ENCODE measurements around the gene LCE3E. TPM values are rescaled to one million over a fixed set of nuclear protein-coding genes. Genes with fewer than 3 reads are reported as not detected.

The LCE3E gene
- total RNA-seq, 2 donors from 2014 or later = not detected

DNA sequence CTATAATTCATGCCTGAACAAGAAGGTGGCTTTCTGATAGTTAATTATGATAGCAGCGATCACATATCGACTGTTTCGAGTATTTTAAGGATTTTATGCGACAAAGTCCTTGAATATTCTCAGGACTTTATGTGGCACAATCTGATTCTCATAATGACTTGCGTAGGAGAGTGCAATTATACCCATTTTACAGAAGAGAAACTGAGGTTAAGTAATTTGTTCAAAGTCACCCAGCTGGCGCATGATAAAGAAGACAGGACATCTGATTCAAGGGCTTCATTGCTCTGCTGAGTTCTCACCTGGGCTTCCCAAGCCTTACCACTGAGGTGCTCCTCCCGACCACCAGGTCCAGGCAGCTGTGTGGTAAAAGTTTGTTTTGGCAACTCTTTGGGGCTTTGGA lies 50.5 kb downstream of the LCE3E start:
- H3K27ac ChIP-seq (ENCODE audit: low read depth, low read length) = no peak overlapping the region
- H3K9ac ChIP-seq (ENCODE audit: extremely low read depth, low read length, poor library complexity, severe bottlenecking) = no peak overlapping the region
- H3K4me3 Mint-ChIP-seq = no peak overlapping the region
- DNase-seq = no peak
- no peaks in the 10 kb centered on the region for H3K4me1 ChIP-seq (ENCODE audit: control insufficient read depth, insufficient read depth, low read length)
- H3K4me3 ChIP-seq (ENCODE audit: low read length) = no peak overlapping the region
- H3K36me3 Mint-ChIP-seq (ENCODE audit: low read depth) = no peaks in the 10 kb centered on the region
- 74 to 80% methylated on average over 5 to 7 of the region's 7 CpGs for WGBS, 2 experiments (ENCODE audit: insufficient coverage in 1 of 2, insufficient read length in 1 of 2)
- H3K4me1 Mint-ChIP-seq = no peaks in the 10 kb centered on the region
- H3K9me3 Mint-ChIP-seq = peaks cover 60% of the 10 kb centered on the region
- H3K9me3 ChIP-seq (ENCODE audit: control insufficient read depth, low read length) = peaks cover 51% of the 10 kb centered on the region
- H3K36me3 ChIP-seq (ENCODE audit: control insufficient read depth, insufficient read depth, low read length) = no peaks in the 10 kb centered on the region
- no peak for TF ChIP-seq CTCF (conservative IDR thresholded peaks at IDR 0.05)
- H3K27ac Mint-ChIP-seq = no peak overlapping the region
- H3K27me3 Mint-ChIP-seq (ENCODE audit: insufficient read depth) = no peaks in the 10 kb centered on the region
- H3K27me3 ChIP-seq (ENCODE audit: control insufficient read depth, insufficient read depth, low read length, poor library complexity, severe bottlenecking) = no peaks in the 10 kb centered on the region

Other genes starting within 250 kb of the LCE3E start
- gene FLG, start 241.5 kb downstream of the LCE3E start, total RNA-seq = not detected
- gene FLG2, start 206.8 kb downstream of the LCE3E start, total RNA-seq = not detected
- gene CRNN, start 152.5 kb downstream of the LCE3E start, total RNA-seq = not detected
- gene LCE5A, start 56.0 kb downstream of the LCE3E start, total RNA-seq = not detected
- gene CRCT1, start 52.3 kb downstream of the LCE3E start, total RNA-seq = not detected
- gene LCE3D, start 13.7 kb upstream of the LCE3E start, total RNA-seq = not detected
- not detected for gene LCE3C, start 33.5 kb upstream of the LCE3E start, total RNA-seq
- not detected for gene LCE3B, start 47.0 kb upstream of the LCE3E start, total RNA-seq
- gene LCE3A, start 56.3 kb upstream of the LCE3E start, total RNA-seq = not detected
- not detected for gene LCE2D, start 96.6 kb upstream of the LCE3E start, total RNA-seq
- not detected for gene LCE2C, start 108.5 kb upstream of the LCE3E start, total RNA-seq
- not detected for gene LCE2B, start 119.3 kb upstream of the LCE3E start, total RNA-seq
- not detected for gene LCE2A, start 131.6 kb upstream of the LCE3E start, total RNA-seq
- gene LCE4A, start 141.4 kb upstream of the LCE3E start, total RNA-seq = not detected
- not detected for gene KPRP, start 191.2 kb upstream of the LCE3E start, total RNA-seq
- not detected for gene LCE1F, start 208.4 kb upstream of the LCE3E start, total RNA-seq
- gene LCE1E, start 219.5 kb upstream of the LCE3E start, total RNA-seq = not detected
- not detected for gene LCE1D, start 229.9 kb upstream of the LCE3E start, total RNA-seq
- not detected for gene LCE1C, start 239.9 kb upstream of the LCE3E start, total RNA-seq
- not detected for gene LCE1B, start 245.2 kb upstream of the LCE3E start, total RNA-seq

All from endodermal cell (in vitro differentiated cells).